22Rv1 (cell line): ENCODE data around the gene SLMAP.
"Not testable (repeated sequence)": the region's sequence is repeated elsewhere in the genome, so short reads cannot be mapped to it uniquely, and the experiment has no call there.

Experiments
- H3K27ac ChIP-seq: fragments of 450-650 bp; 2 replicates; pipeline ENCODE4 v1.5.1; 2017
- ZFX ChIP-seq: fragments of 450-650 bp; IDR thresholded peaks from 2 replicates; pipeline ENCODE4 v1.6.1; 2017; ENCODE audit warnings: antibody characterized with exemption, borderline replicate concordance
- TF ChIP-seq, protein P1 (sequence below): fragments of 450-650 bp; IDR thresholded peaks from 2 replicates; pipeline ENCODE4 v1.5.1; 2017; ENCODE audit warnings: mild to moderate bottlenecking

SLMAP gene

DNA sequence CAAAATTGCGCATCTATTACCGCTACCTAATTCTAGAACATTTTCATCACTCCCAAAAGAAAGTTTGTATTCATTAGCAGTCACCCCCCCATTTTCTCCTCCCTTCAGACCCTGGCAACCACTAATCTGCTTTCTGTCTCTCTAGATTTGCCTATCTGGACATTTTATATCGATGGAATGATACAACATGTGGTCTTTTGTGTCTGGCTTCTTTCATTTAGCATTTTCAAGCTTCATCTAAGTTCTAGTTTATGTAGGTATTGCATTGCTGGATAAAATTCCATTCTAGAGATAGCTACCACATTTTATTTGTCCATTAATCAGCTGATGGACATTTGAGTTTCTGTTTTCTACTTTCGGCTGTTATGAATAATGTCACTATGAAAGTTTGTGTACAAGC lies 38.4 kb downstream of the SLMAP start:
- no peak for TF ChIP-seq ZFX
- TF ChIP-seq, protein P1, sequence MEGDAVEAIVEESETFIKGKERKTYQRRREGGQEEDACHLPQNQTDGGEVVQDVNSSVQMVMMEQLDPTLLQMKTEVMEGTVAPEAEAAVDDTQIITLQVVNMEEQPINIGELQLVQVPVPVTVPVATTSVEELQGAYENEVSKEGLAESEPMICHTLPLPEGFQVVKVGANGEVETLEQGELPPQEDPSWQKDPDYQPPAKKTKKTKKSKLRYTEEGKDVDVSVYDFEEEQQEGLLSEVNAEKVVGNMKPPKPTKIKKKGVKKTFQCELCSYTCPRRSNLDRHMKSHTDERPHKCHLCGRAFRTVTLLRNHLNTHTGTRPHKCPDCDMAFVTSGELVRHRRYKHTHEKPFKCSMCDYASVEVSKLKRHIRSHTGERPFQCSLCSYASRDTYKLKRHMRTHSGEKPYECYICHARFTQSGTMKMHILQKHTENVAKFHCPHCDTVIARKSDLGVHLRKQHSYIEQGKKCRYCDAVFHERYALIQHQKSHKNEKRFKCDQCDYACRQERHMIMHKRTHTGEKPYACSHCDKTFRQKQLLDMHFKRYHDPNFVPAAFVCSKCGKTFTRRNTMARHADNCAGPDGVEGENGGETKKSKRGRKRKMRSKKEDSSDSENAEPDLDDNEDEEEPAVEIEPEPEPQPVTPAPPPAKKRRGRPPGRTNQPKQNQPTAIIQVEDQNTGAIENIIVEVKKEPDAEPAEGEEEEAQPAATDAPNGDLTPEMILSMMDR: no peak
- no peak overlapping the region for H3K27ac ChIP-seq

DNA sequence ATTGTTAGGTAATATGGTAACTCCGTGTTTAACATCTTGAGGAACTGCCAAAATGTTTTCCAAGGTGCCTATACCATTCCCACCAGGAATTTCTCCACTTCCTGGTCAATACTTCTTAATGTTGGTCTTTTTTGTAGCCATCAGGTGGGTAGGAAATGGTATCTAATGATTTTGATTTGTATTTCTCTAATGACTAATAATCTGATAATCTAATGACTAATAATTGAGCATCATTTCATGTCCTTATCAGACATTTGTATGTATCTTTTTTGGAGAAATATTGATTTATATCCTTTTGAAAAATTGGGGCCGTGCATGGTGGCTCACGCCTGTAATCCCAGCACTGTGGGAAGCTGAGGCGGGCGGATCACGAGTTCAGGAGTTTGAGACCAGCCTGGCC lies 38.8 kb downstream of the SLMAP start:
- TF ChIP-seq, protein P1: no peak
- no peak for TF ChIP-seq ZFX
- H3K27ac ChIP-seq: no peak overlapping the region

- no peak for TF ChIP-seq ZFX
- TF ChIP-seq, protein P1: no peak
These were observed 40.2 kb downstream of the SLMAP start for GRCh38 chr3:57796261-57796660.

DNA sequence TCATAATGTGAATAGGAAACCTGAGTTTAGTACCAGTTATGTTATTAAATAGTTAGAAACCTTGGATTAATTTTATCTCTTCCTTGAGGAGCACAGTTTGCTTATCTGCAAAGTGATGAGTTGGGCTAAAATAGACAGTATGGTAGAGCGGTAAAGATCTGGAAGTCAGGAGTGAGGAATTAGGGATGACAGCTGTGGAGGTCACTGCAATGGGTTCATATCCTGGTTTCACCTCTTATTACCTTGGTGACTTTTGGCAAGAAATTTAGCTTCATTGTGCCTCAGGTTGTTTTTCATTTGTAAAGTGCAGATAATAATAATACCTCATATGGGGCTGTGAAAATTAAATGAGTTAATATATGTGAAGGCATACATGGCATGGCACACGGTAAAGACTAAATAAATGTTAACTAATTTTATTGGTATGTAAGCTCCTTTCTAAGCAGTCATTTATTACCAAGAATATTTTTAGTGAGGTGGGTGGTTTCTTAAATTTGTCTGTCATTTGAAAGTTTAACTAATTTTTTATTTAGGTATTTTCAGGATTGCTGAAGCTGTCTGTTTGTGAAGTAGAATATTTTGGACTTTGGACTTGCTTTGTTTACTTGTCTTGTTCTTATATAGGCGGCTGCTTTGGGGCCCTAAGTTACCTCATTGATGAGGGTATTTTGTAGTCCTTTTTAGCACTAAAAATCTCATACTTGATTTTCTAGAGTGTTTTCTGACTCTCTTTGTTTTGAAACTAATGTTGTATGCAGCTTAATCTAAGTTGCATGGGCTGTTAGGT lies 41.8 kb downstream of the SLMAP start:
- peak overlapping the region; percentile 42 for H3K27ac ChIP-seq
- no peak for TF ChIP-seq ZFX
- TF ChIP-seq, protein P1: no peak

More at GRCh38 chr3:57796261-57796660, 40.2 kb downstream of the SLMAP start:
- no peak overlapping the region for H3K27ac ChIP-seq

- TF ChIP-seq, protein P1: no peak
- TF ChIP-seq ZFX: no peak
- H3K27ac ChIP-seq: peak overlapping the region; percentile 33; the same call in 1 of the 2 replicates
These were observed 47.6 kb downstream of the SLMAP start for GRCh38 chr3:57803647-57804081.

DNA sequence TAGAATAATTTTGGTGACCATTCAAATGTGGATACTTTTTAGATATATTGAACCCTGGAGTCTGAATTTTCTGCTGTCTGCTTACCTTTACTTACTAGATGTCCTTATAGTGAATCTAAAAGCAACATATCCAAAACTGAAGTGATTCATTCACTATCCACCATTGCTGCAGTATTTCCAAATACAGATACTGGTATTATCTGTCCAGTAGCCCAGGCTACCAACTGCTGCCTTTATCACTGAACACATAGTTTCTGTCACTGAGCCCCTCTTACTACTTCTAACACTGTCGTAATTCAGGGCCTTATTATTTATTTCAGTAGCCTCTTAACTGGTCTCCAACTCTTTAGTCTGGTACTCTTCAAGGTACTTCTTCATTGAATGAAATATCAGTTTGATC lies 49.2 kb downstream of the SLMAP start:
- TF ChIP-seq, protein P1: no peak
- TF ChIP-seq ZFX: no peak
- H3K27ac ChIP-seq: no peak overlapping the region

- no peak overlapping the region for H3K27ac ChIP-seq
- no peak for TF ChIP-seq ZFX
- TF ChIP-seq, protein P1: no peak
These were observed 49.6 kb downstream of the SLMAP start for GRCh38 chr3:57805674-57806073.

DNA sequence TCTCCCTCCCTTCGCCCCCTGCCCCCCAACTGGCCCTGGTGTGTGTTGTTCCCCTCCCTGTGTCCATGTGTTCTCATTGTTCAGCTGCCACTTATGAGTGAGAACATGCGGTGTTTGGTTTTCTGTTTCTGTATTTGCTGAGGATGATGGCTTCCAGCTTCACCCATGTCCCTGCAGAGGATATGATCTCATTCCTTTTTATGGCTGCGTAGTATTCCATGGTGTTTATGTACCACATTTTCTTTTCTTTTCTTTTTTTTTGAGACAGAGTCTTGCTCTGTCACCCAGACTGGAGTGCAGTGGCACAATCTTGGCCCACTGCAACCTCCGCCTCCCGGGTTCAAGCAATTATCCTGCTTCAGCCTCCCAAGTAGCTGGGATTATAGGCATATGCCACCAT lies 50.1 kb downstream of the SLMAP start:
- H3K27ac ChIP-seq: not testable (repeated sequence)
